ENCODE results near the gene PPP4R4. TPM values are rescaled to one million over a fixed set of nuclear protein-coding genes. Genes with fewer than 3 reads are reported as not detected.

PPP4R4 gene
- total and polyA plus RNA-seq, 2 experiments from 2014 or later = 3.0 to 11.1 TPM

- H3K9me3 Mint-ChIP-seq = no peaks in the 10 kb centered on the region
- no peak overlapping the region for H3K4me3 Mint-ChIP-seq
- Histone ChIP-seq H3K4me1 (ENCODE audit: insufficient read depth) (no peaks in the 10 kb centered on the region; the same call in 1 of the 2 replicates), H3K4me3 (no peak overlapping the region), H3K4me2 (no peak overlapping the region), H3K79me2 (replicated peaks; ENCODE audit: insufficient read depth) (no peaks in the 10 kb centered on the region), H2AFZ (no peak overlapping the region), H3K36me3 (ENCODE audit: insufficient read depth) (no peaks in the 10 kb centered on the region), H3K9me2 (ENCODE audit: insufficient read depth) (0 out of 2 replicates have a peak, but pooled peaks cover 10% of the 10 kb centered on the region), H3K27ac (ENCODE audit: low read depth) (no peak overlapping the region), H3F3A (replicated peaks; ENCODE audit: low read depth) (no peaks in the 10 kb centered on the region), H3K27me3 (ENCODE audit: insufficient read depth) (no peaks in the 10 kb centered on the region), H4K20me1 (replicated peaks; ENCODE audit: insufficient read depth) (no peaks in the 10 kb centered on the region)
- H3K27ac Mint-ChIP-seq = no peak overlapping the region; the same call in 1 of the 2 replicates
- TF ChIP-seq ZNF462 (CRISPR knock-in tag; IDR thresholded peaks at IDR 0.05) (no peak), CTCF (conservative IDR thresholded peaks at IDR 0.05; ENCODE audit: low read depth in 2 of 2) (no peak), EZH2 (IDR thresholded peaks at IDR 0.05; ENCODE audit: low read depth, unreplicated experiment) (no peak), EZH2phosphoT487 (IDR thresholded peaks at IDR 0.05; ENCODE audit: unreplicated experiment) (no peak), CREB1 (CRISPR knock-in tag; IDR thresholded peaks at IDR 0.05; ENCODE audit: low read depth) (no peak), JUNB (IDR thresholded peaks at IDR 0.05; ENCODE audit: unreplicated experiment) (no peak), POLR2AphosphoS5 (IDR thresholded peaks at IDR 0.05; ENCODE audit: low read depth) (no peak), ZNF331 (CRISPR knock-in tag; IDR thresholded peaks at IDR 0.05; ENCODE audit: low read depth) (no peak), ZNF114 (CRISPR knock-in tag; IDR thresholded peaks at IDR 0.05) (no peak), ETS1 (IDR thresholded peaks at IDR 0.05) (no peak), STAT1 (IDR thresholded peaks at IDR 0.05; ENCODE audit: unreplicated experiment) (no peak)
- no peak for DNase-seq (ENCODE audit: low spot score)
- H3K4me1 Mint-ChIP-seq = peaks cover 7% of the 10 kb centered on the region; the same call in 2 of the 3 replicates
- no peak for ATAC-seq
- H3K36me3 Mint-ChIP-seq (ENCODE audit: low read depth) = no peaks in the 10 kb centered on the region
- peaks cover 6% of the 10 kb centered on the region for H3K27me3 Mint-ChIP-seq (ENCODE audit: insufficient read depth, low read depth, poor library complexity)
Measured at GRCh38 chr14:94291159-94291905, 117.2 kb downstream of the PPP4R4 start.

Data from GM23338 (cell line).